ENCODE data around the gene SEC22B.
A peak's percentile ranks its signal among the peaks of the same experiment; 100 is the strongest.
"Not testable (repeated sequence)": the region's sequence is repeated elsewhere in the genome, so short reads cannot be mapped to it uniquely, and the experiment has no call there.

The SEC22B gene

DNA sequence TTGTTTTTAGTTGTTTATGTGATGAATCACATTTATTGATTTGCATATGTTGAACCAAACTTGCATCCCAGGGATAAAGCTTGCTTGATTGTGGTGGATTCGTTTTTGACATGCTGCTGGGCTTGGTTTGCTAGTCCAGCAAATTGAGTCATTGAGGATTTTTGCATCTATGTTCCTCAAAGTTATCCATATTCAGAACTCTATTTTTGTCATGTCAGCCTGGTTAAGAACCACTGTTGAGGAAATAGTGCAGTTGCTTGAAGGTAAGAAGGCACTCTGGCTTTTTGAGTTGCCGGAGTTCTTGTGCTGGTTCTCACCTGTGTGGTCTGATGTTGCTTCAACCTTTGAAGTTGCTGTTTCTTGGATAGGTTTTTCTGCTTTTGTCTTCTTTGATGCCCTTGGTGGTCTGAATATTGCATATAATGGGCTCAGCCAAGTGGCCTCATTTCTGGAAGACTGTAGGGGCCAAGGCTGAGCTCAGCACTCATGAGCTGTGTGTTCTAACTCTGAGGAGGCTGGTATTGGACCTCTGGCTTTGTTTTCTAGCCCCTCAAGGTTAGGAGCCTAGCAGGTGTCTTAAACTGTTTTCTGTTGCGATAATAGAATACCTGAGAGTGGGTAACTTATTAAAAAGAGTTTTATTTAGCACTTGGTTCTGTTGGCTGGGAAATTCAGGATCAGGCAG, 26.0 kb downstream of the SEC22B start:
- not testable (repeated sequence) for H3K4me3 ChIP-seq (ENCODE audit: low read length); DNase-seq (ENCODE audit: low read depth, low spot score)

- not testable (repeated sequence) for DNase-seq (ENCODE audit: low read depth, low spot score); H3K4me3 ChIP-seq (ENCODE audit: low read length)
Observed at GRCh38 chr1:120149420-120150059, 26.8 kb downstream of the SEC22B start.

GRCh38 chr1:120145806-120146205, 30.5 kb downstream of the SEC22B start:
- not testable (repeated sequence) for H3K4me3 ChIP-seq (ENCODE audit: low read length); DNase-seq (ENCODE audit: low read depth, low spot score)

DNA sequence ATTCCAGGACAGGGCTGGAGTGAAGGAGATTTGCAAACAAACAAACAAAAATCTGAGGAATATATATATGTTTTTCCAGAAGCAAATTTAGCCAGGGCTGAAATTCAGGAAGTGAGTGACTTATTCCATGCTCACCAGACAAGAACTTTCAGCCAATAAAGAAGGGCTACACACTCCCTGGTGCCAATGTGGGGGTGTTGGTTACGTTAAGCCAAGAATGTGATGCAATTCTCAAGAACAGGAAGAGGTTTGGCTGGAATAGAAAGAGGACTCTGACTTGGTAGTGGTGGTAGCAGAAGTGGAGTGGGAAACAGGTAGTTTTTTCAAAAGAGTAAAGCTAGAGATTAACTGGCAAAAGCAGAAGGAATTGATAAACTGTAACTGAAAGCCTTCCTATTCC, 31.7 kb downstream of the SEC22B start:
- not testable (repeated sequence) for H3K4me3 ChIP-seq (ENCODE audit: low read length); DNase-seq (ENCODE audit: low read depth, low spot score)

- not testable (repeated sequence) for DNase-seq (ENCODE audit: low read depth, low spot score); H3K4me3 ChIP-seq (ENCODE audit: low read length)
Observed at GRCh38 chr1:120144169-120144568, 32.2 kb downstream of the SEC22B start.

- DNase-seq (ENCODE audit: low read depth, low spot score); H3K4me3 ChIP-seq (ENCODE audit: low read length): not testable (repeated sequence)
Observed at GRCh38 chr1:120143334-120143733, 33.0 kb downstream of the SEC22B start.

- peak; percentile 77 for DNase-seq (ENCODE audit: low read depth, low spot score)
Observed at GRCh38 chr1:120142512-120143263, 33.6 kb downstream of the SEC22B start.

DNA sequence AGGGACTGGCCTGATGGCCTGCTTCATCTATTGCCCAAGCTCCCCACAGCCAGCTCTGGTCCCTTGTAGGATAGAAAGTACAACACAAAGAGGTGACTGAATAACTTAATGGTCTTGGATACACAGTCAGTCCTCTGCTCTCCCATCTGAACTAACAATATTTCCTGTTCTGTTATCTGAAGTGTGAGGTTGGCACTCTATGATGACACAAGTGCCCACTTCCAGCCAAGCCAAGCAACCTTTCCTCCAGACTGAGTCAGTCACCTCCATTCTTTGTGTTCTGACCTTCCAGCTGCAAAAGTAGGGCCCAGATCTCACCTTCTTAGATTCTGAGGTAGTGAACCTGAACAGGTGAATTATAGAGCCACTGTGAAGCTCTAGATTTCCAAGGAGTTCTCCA, 34.5 kb downstream of the SEC22B start:
- DNase-seq (ENCODE audit: low read depth, low spot score); H3K4me3 ChIP-seq (ENCODE audit: low read length): not testable (repeated sequence)

More at GRCh38 chr1:120142512-120143263, 33.6 kb downstream of the SEC22B start:
- H3K4me3 ChIP-seq (ENCODE audit: low read length) = not testable (repeated sequence)

- not testable (repeated sequence) for H3K4me3 ChIP-seq (ENCODE audit: low read length); DNase-seq (ENCODE audit: low read depth, low spot score)
Observed at GRCh38 chr1:120140656-120141265, 35.6 kb downstream of the SEC22B start.

DNA sequence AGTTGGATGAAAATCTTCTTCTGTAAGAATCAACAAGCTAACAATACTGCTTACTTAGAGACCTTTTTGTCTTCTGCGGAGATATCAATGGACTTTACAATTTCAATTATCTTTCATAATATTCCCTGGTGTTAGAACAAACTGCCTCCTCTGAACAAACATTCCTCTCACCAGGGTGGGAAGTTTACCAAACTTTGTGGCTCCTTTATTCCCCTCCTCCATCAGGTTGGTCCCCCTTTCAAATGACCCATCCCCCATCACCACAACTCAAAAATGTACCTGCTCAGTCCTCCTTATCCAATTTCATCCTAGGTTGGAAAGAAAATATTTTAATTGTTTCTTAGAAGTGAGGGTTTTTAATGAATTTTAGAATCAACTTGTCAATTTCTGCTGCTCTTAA, 40.2 kb downstream of the SEC22B start:
- not testable (repeated sequence) for H3K4me3 ChIP-seq (ENCODE audit: low read length); DNase-seq (ENCODE audit: low read depth, low spot score)

GRCh38 chr1:120133928-120134325, 42.4 kb downstream of the SEC22B start:
- H3K4me3 ChIP-seq (ENCODE audit: low read length); DNase-seq (ENCODE audit: low read depth, low spot score): not testable (repeated sequence)

DNA sequence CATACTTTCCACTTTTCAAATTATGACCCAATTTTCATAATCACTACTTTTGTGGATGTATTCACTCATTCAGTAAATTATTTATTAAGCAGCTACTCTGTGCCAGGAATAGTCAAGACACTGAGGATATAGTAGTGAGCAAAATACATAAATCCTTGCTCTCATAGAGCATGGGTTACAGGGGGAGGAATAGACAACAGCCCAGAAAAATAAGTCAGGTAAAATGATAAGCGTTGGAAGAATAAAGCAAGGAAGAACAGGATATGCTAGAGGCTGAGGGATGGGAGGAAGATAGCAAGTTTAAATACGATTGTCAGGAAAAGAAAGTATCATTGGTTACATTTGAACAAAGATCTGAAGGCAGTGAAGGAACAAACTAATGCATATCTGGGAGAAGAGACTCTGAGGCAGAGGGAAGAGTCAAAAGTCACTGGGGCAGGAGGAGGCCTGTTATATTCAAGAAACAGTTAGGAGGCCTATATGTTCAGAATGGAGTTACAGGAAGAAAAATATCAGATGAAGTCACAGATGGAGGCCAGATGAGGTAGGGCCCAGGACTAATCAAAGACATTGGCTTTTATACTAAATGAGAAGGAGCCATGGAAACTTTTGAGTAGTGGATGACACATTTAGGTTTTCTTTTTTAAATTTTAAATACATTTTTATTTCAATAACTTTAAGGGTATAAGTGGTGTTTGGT, 42.9 kb downstream of the SEC22B start:
- DNase-seq (ENCODE audit: low read depth, low spot score) = no peak
- H3K4me3 ChIP-seq (ENCODE audit: low read length) = no peak overlapping the region

GRCh38 chr1:120132406-120132763, 43.9 kb downstream of the SEC22B start:
- H3K4me3 ChIP-seq (ENCODE audit: low read length); DNase-seq (ENCODE audit: low read depth, low spot score): not testable (repeated sequence)

GRCh38 chr1:120131611-120132405, 44.5 kb downstream of the SEC22B start:
- not testable (repeated sequence) for DNase-seq (ENCODE audit: low read depth, low spot score)

GRCh38 chr1:120127921-120128320, 48.4 kb downstream of the SEC22B start:
- not testable (repeated sequence) for H3K4me3 ChIP-seq (ENCODE audit: low read length); DNase-seq (ENCODE audit: low read depth, low spot score)

More at GRCh38 chr1:120131611-120132405, 44.5 kb downstream of the SEC22B start:
- not testable (repeated sequence) for H3K4me3 ChIP-seq (ENCODE audit: low read length)

- not testable (repeated sequence) for DNase-seq (ENCODE audit: low read depth, low spot score); H3K4me3 ChIP-seq (ENCODE audit: low read length)
Observed at GRCh38 chr1:120126216-120126615, 50.1 kb downstream of the SEC22B start.

DNA sequence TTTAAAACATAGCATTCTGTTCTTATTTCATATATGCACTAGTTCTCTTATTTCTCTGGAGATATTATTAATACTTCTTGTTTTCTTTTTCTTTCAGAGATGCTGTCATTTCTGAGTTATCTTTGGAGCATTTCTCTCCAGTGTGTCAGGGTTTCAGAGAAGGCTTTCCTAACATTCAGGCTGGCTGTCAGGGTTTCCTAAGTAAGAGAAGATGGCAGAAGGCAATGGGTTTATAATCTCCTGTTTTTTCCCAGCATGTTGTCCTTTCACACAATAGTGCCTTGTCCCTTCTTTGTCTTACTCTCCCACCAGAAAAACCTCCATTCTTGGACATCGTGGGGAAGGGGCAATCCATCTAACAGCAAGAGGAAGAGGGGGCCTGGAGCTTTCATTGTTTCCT, 51.7 kb downstream of the SEC22B start:
- H3K4me3 ChIP-seq (ENCODE audit: low read length); DNase-seq (ENCODE audit: low read depth, low spot score): not testable (repeated sequence)

DNA sequence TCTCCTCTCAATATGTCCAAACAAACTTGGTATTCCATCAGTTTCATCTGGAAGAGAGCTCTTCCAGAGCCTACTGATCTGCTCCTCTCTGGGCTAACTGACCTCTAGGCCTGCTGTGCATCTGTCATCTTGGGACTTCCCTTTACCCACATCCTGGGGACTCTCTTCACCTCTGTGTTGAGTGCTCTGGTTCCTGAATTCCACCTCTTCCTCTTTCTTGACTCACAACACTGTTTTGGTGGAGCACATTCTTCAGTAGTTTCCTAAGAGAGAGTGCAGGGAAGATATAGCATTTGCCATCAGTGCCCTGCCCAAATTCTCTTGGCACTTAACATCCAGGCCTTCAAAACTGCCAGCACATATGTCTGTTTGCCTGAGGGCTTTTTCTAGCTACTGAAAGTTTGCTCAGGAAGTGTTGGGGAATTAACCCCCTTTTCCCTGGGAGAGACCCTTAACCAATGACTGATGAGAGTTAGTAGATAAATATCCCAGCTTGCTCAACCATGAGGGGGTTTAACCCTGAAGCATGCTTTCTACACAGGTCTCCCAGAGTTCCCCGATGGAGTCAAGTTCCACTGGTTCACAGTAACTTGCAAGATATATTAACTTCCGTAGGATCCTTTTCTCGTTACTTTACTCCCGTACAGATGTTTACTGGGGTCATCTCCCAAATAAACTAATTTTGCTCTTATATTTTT, 52.4 kb downstream of the SEC22B start:
- H3K4me3 ChIP-seq (ENCODE audit: low read length); DNase-seq (ENCODE audit: low read depth, low spot score): not testable (repeated sequence)
